Mesothelial cell of epicardium (in vitro differentiated cells): ENCODE results near the gene FANCC. TPM values are rescaled to one million over a fixed set of nuclear protein-coding genes. Genes with fewer than 3 reads are reported as not detected.
A peak's percentile ranks its signal among the peaks of the same experiment; 100 is the strongest.

Experiments
- DNase-seq, 2 experiments: peaks; one replicate each; pipeline ENCODE4 v3.0.0; 2021; ENCODE audit warnings: low spot score in 2 of 2; ENCODE audit not compliant: unreplicated experiment in 2 of 2
- H3K27ac Mint-ChIP-seq: 2 replicates; pipeline ENCODE4 v1.8.0; 2021; ENCODE audit warnings: mixed read lengths
- H3K27me3 Mint-ChIP-seq: 2 replicates; pipeline ENCODE4 v1.8.0; 2021; ENCODE audit warnings: low read depth, mixed read lengths
- H3K36me3 Mint-ChIP-seq: 2 replicates; pipeline ENCODE4 v1.8.0; 2021; ENCODE audit warnings: mixed read lengths
- H3K4me1 Mint-ChIP-seq: 2 replicates; pipeline ENCODE4 v1.8.0; 2021; ENCODE audit warnings: mixed read lengths
- H3K4me3 Mint-ChIP-seq: 2 replicates; pipeline ENCODE4 v1.8.0; 2021; ENCODE audit warnings: mild to moderate bottlenecking, moderate library complexity, mixed read lengths
- H3K9me3 Mint-ChIP-seq: 2 replicates; pipeline ENCODE4 v1.8.0; 2021; ENCODE audit warnings: mixed read lengths
- CTCF ChIP-seq: fragments of 200-600 bp; sonication (generic); IDR thresholded peaks from one replicate; pipeline ENCODE4 v1.5.0; 2021; ENCODE audit warnings: antibody characterized with exemption; ENCODE audit not compliant: unreplicated experiment
- total RNA-seq: library from RNA; stranded (reverse); gene quantifications from 3 replicates; pipeline ENCODE4 v1.2.1, GENCODE V29; 2021

Gene FANCC
- total RNA-seq, 1 donor from 2014 or later = 22.5 TPM

- Mint-ChIP-seq H3K9me3 (no peaks in the 10 kb centered on the region), H3K27ac (no peak overlapping the region)
- no peak for TF ChIP-seq CTCF
Measured at GRCh38 chr9:95103871-95104580, 213.5 kb downstream of the FANCC start.

GRCh38 chr9:95103281-95103771, 214.2 kb downstream of the FANCC start:
- H3K4me3 Mint-ChIP-seq = no peak overlapping the region
- TF ChIP-seq CTCF = no peak
- H3K27ac Mint-ChIP-seq = no peak overlapping the region
- no peaks in the 10 kb centered on the region for H3K27me3 Mint-ChIP-seq
- H3K36me3 Mint-ChIP-seq = peaks cover 22% of the 10 kb centered on the region
- no peaks in the 10 kb centered on the region for H3K9me3 Mint-ChIP-seq
- no peak for DNase-seq
- peaks cover 34% of the 10 kb centered on the region for H3K4me1 Mint-ChIP-seq

More at GRCh38 chr9:95103871-95104580, 213.5 kb downstream of the FANCC start:
- Mint-ChIP-seq H3K27me3 (no peaks in the 10 kb centered on the region), H3K4me3 (no peak overlapping the region), H3K36me3 (peaks cover 22% of the 10 kb centered on the region), H3K4me1 (peaks cover 29% of the 10 kb centered on the region)
- DNase-seq = no peak

GRCh38 chr9:95102572-95102971, 214.9 kb downstream of the FANCC start:
- no peak for TF ChIP-seq CTCF
- no peaks in the 10 kb centered on the region for H3K27me3 Mint-ChIP-seq
- no peaks in the 10 kb centered on the region for H3K9me3 Mint-ChIP-seq
- no peak overlapping the region for H3K27ac Mint-ChIP-seq
- H3K4me1 Mint-ChIP-seq = peaks cover 41% of the 10 kb centered on the region
- DNase-seq = no peak
- no peak overlapping the region for H3K4me3 Mint-ChIP-seq
- H3K36me3 Mint-ChIP-seq = peaks cover 24% of the 10 kb centered on the region

GRCh38 chr9:95102001-95102433, 215.5 kb downstream of the FANCC start:
- DNase-seq = no peak
- Mint-ChIP-seq H3K4me1 (peaks cover 42% of the 10 kb centered on the region), H3K36me3 (peaks cover 21% of the 10 kb centered on the region), H3K9me3 (no peaks in the 10 kb centered on the region), H3K27me3 (no peaks in the 10 kb centered on the region), H3K4me3 (no peak overlapping the region), H3K27ac (peak overlapping the region; percentile 90)
- TF ChIP-seq CTCF = no peak

- peak overlapping the region; percentile 90 for H3K27ac Mint-ChIP-seq
Measured at GRCh38 chr9:95101326-95101725, 216.2 kb downstream of the FANCC start.

More at GRCh38 chr9:95101326-95101725, 216.2 kb downstream of the FANCC start:
- H3K27me3 Mint-ChIP-seq = no peaks in the 10 kb centered on the region
- no peaks in the 10 kb centered on the region for H3K9me3 Mint-ChIP-seq
- peaks cover 18% of the 10 kb centered on the region for H3K36me3 Mint-ChIP-seq
- H3K4me1 Mint-ChIP-seq = peaks cover 42% of the 10 kb centered on the region
- no peak for TF ChIP-seq CTCF
- no peak for DNase-seq
- H3K4me3 Mint-ChIP-seq = no peak overlapping the region
